Endodermal cell (in vitro differentiated cells): ENCODE measurements around the gene COPZ1. TPM values are rescaled to one million over a fixed set of nuclear protein-coding genes. Genes with fewer than 3 reads are reported as not detected.

ENCODE experiments used
- DNase-seq: peaks from one replicate; pipeline ENCODE4 v3.0.0-alpha.2; 2017
- H3K27ac ChIP-seq: 2 replicates; pipeline ENCODE4 v1.5.1; 2013; ENCODE audit warnings: mild to moderate bottlenecking, low read depth, low read length, moderate library complexity
- H3K27me3 ChIP-seq: 2 replicates; pipeline ENCODE4 v1.6.1; 2013; ENCODE audit warnings: mild to moderate bottlenecking, low read length, moderate library complexity; ENCODE audit not compliant: insufficient read depth, control insufficient read depth, poor library complexity, severe bottlenecking
- H3K36me3 ChIP-seq: 2 replicates; pipeline ENCODE4 v1.7.0; 2013; ENCODE audit warnings: mild to moderate bottlenecking, low read length, moderate library complexity; ENCODE audit not compliant: control insufficient read depth, insufficient read depth
- H3K4me1 ChIP-seq: one replicate; pipeline ENCODE4 v1.7.0; 2013; ENCODE audit warnings: low read length; ENCODE audit not compliant: control insufficient read depth, insufficient read depth
- H3K4me3 ChIP-seq: 2 replicates; pipeline ENCODE4 v1.5.1; 2013; ENCODE audit warnings: mild to moderate bottlenecking, low read length, moderate library complexity
- H3K9ac ChIP-seq: 2 replicates; pipeline ENCODE4 v1.6.1; 2013; ENCODE audit warnings: mild to moderate bottlenecking, low read length, moderate library complexity; ENCODE audit not compliant: poor library complexity, severe bottlenecking; ENCODE audit errors: extremely low read depth
- H3K9me3 ChIP-seq: 2 replicates; pipeline ENCODE4 v1.6.1; 2013; ENCODE audit warnings: mild to moderate bottlenecking, low read length, moderate library complexity; ENCODE audit not compliant: control insufficient read depth
- H3K27ac Mint-ChIP-seq: 2 replicates; pipeline ENCODE4 v1.8.0; 2020; ENCODE audit warnings: mixed read lengths
- H3K27me3 Mint-ChIP-seq: 2 replicates; pipeline ENCODE4 v1.8.0; 2021; ENCODE audit warnings: mild to moderate bottlenecking, mixed read lengths; ENCODE audit not compliant: insufficient read depth
- H3K36me3 Mint-ChIP-seq: 2 replicates; pipeline ENCODE4 v1.8.0; 2020; ENCODE audit warnings: low read depth, mixed read lengths
- H3K4me1 Mint-ChIP-seq: 2 replicates; pipeline ENCODE4 v1.8.0; 2020; ENCODE audit warnings: mixed read lengths
- H3K4me3 Mint-ChIP-seq: 2 replicates; pipeline ENCODE4 v1.8.0; 2020; ENCODE audit warnings: mild to moderate bottlenecking, moderate library complexity, mixed read lengths
- H3K9me3 Mint-ChIP-seq: 2 replicates; pipeline ENCODE4 v1.8.0; 2020; ENCODE audit warnings: mild to moderate bottlenecking, mixed read lengths
- CTCF ChIP-seq: fragments of 200-600 bp; sonication (generic); conservative IDR thresholded peaks from 2 replicates; pipeline ENCODE4 v1.5.0; 2021; ENCODE audit warnings: antibody characterized with exemption, mild to moderate bottlenecking
- WGBS, 2 experiments: methylation state at CpG; one replicate each; pipeline versions ENCODE4 v1.1.5 to v1.1.7; 2013; ENCODE audit warnings: missing lambda C conversion rate in 2 of 2, mixed read lengths in 1 of 2; ENCODE audit not compliant: insufficient coverage in 1 of 2, insufficient read length in 1 of 2; 5-methylcytosine and 5-hydroxymethylcytosine counted together
- total RNA-seq, 2 donors: library from RNA; stranded (reverse); fragmentation: NEBNext Ultra II Directional in 1 of 2; extraction: Animal tissue kit (Norgen Biotek cat#: 25700) in 1 of 2; gene quantifications; 2 replicates in 1 of 2; 3 replicates in 1 of 2; pipeline ENCODE4 v1.2.1, GENCODE V29; 2021

The COPZ1 gene
- total RNA-seq, 2 donors from 2014 or later, result 153 to 183 TPM

- Mint-ChIP-seq H3K9me3 (no peaks in the 10 kb centered on the region), H3K27ac (peak overlapping the region; percentile 87), H3K4me3 (no peak overlapping the region), H3K36me3 (no peaks in the 10 kb centered on the region), H3K27me3 (peaks cover 7% of the 10 kb centered on the region), H3K4me1 (peaks cover 59% of the 10 kb centered on the region)
- no peaks in the 10 kb centered on the region for H3K9me3 ChIP-seq
- 77 to 100% methylated on average over 1 to 3 of the region's 3 CpGs for WGBS, 2 experiments
- no peaks in the 10 kb centered on the region for H3K27me3 ChIP-seq
- no peaks in the 10 kb centered on the region for H3K36me3 ChIP-seq
- peaks cover 27% of the 10 kb centered on the region for H3K4me1 ChIP-seq
- no peak overlapping the region for H3K27ac ChIP-seq
- no peak for TF ChIP-seq CTCF
- no peak for DNase-seq
- no peak overlapping the region for H3K9ac ChIP-seq
- H3K4me3 ChIP-seq, result no peak overlapping the region
These were observed 62.2 kb downstream of the COPZ1 start for GRCh38 chr12:54387114-54387467.

DNA sequence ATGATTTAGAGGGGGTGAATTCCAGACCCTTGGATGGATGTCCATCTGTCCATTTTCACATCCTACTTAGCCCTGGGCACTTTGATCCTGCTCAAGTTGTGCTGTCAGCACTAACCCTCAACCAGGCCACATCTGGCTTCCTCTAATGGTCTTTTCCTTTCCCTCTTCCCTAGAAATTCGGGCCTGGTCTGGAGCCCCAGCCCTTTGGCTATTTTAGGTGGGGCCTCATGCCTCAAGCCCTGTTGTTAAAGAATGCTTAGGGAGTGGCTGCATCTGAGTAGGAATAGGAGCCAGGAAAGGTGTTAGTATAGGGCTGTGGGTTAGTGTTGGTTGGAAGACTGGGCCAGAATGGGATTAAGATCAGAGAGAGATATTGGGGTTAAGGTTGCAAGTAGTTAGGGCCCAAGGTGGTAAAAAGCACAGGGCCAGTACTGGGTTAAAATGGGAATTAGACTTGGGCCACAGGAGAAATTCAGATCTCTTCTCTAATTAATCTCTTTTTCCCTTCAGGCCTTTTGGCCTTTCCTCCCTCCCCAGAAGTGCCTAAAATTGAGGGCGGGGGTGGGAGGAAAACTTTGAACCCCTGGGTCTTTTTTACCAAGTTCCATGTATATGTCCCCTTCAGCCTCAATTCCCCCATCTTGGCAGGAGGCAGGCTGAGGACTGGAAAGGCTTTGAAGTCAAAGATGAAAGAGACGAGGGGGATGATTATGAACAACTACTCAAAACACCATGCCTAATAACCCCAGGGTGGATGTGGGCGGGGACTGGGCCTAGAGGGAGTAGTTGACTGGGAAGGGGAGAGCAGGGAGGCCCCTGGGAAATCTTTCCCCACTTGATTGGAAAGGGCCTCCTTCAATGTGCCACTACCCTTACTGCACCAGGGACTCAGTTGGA, 63.6 kb downstream of the COPZ1 start:
- H3K4me1 Mint-ChIP-seq, result peaks cover 57% of the 10 kb centered on the region
- WGBS, 2 experiments, result 20 to 75% methylated on average over 1 to 3 of the region's 4 CpGs
- H3K9me3 Mint-ChIP-seq, result no peaks in the 10 kb centered on the region
- no peaks in the 10 kb centered on the region for H3K9me3 ChIP-seq
- peak overlapping the region; percentile 67 for H3K27ac Mint-ChIP-seq
- H3K4me1 ChIP-seq, result peaks cover 27% of the 10 kb centered on the region
- H3K36me3 ChIP-seq, result peaks cover under 1% of the 10 kb centered on the region
- H3K4me3 ChIP-seq, result no peak overlapping the region
- no peak for DNase-seq
- peak overlapping the region; percentile 70 for H3K27ac ChIP-seq
- peaks cover 4% of the 10 kb centered on the region for H3K36me3 Mint-ChIP-seq
- no peak overlapping the region for H3K4me3 Mint-ChIP-seq
- peaks cover 12% of the 10 kb centered on the region for H3K27me3 Mint-ChIP-seq
- TF ChIP-seq CTCF, result no peak
- H3K9ac ChIP-seq, result no peak overlapping the region
- no peaks in the 10 kb centered on the region for H3K27me3 ChIP-seq

GRCh38 chr12:54389134-54389508, 64.2 kb downstream of the COPZ1 start:
- H3K4me1 ChIP-seq, result peaks cover 27% of the 10 kb centered on the region
- 89% methylated on average over 3 of the region's 3 CpGs; no CpG with 5 or more reads in 1 of the 2 experiments for WGBS, 2 experiments
- H3K4me3 Mint-ChIP-seq, result peak overlapping the region; percentile 72

More at GRCh38 chr12:54389134-54389508, 64.2 kb downstream of the COPZ1 start:
- H3K36me3 Mint-ChIP-seq, result peaks cover 9% of the 10 kb centered on the region
- no peak overlapping the region for H3K27ac Mint-ChIP-seq
- H3K9ac ChIP-seq, result no peak overlapping the region
- no peak for DNase-seq
- TF ChIP-seq CTCF, result peak; percentile 17
- no peaks in the 10 kb centered on the region for H3K27me3 ChIP-seq
- no peak overlapping the region for H3K27ac ChIP-seq
- no peak overlapping the region for H3K4me3 ChIP-seq
- no peaks in the 10 kb centered on the region for H3K9me3 ChIP-seq
- peaks cover 17% of the 10 kb centered on the region for H3K27me3 Mint-ChIP-seq
- no peaks in the 10 kb centered on the region for H3K9me3 Mint-ChIP-seq
- peaks cover 7% of the 10 kb centered on the region for H3K36me3 ChIP-seq
- H3K4me1 Mint-ChIP-seq, result peaks cover 61% of the 10 kb centered on the region
